ENCODE results near the gene ARHGAP31. TPM values are rescaled to one million over a fixed set of nuclear protein-coding genes. Genes with fewer than 3 reads are reported as not detected.
"Not testable (repeated sequence)": the region's sequence is repeated elsewhere in the genome, so short reads cannot be mapped to it uniquely, and the experiment has no call there.

The ARHGAP31 gene
- total and polyA plus RNA-seq, 7 donors, result 1.9 to 13.2 (median 5.3) TPM

DNA sequence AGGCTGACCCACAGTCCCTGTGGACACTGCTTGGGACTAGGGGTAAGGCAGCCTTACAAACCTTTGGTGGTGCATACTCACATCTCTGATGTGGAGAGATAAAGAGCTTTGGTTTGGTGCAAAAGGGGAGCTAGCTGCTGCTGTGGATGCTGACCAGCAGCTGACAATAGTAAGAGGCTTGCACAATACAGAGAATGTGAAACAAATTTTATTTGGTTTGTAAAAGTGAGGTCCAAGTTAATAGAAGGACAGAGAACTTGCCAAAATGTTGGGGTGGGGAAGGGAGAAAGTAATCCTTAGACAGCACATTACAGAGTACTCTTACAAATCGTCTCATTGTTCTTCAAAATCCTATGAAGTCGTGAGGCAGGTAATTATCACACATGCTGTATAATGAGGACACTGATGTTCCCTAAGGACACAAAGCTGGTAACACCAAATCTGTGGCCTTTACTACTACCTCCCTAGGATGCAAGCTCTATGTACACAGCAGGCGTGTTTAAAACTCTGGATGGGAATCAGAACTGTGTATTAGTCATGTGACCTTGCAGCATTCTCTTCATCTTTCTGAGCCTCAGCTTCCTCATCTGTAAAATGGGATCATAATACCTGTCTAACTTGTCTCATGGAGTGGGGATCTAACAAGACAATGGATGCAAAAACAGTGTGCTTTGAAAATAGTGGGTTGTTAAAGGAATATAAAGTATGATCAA lies 21.6 kb downstream of the ARHGAP31 start:
- Histone ChIP-seq H3K27ac (no peak overlapping the region), H3K4me1 (no peaks in the 10 kb centered on the region)
- no peak for TF ChIP-seq CTCF (IDR thresholded peaks at IDR 0.05)

DNA sequence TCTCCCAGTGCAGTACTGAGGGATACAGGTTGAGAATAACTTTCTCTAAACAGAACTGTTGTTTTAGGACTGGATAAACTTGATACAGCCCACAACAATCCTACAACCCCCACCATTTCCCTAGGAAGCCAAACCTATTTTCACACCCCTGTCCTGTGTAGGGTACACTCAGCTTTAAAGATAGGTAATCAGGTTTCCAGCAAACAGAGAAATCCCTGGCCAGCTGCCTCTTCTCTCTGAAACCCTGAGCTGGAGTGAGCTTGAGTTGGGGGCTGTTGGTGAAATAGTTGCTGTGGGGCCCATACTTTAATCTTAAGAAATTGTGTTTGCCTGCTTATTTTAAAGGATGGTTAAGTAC lies 22.1 kb downstream of the ARHGAP31 start:
- no peak for ATAC-seq
- no peaks in the 10 kb centered on the region for H3K36me3 ChIP-seq (ENCODE audit: insufficient read depth in 1 of 2, low read depth in 1 of 2)
- no peaks in the 10 kb centered on the region for H3K4me1 ChIP-seq
- no peak overlapping the region for H3K4me3 ChIP-seq
- TF ChIP-seq CTCF (IDR thresholded peaks at IDR 0.05), result no peak
- H3K27me3 ChIP-seq (ENCODE audit: insufficient read depth in 3 of 3, low read length in 2 of 3), result no peaks in the 10 kb centered on the region
- no peak for DNase-seq
- no peaks in the 10 kb centered on the region for H3K9me3 ChIP-seq
- no peak overlapping the region for H3K27ac ChIP-seq
- intact Hi-C loops (cut with DNase I), result no loop called here

More for the DNA sequence above, 21.6 kb downstream of the ARHGAP31 start:
- no peak overlapping the region for H3K4me3 ChIP-seq
- ATAC-seq (no peak), DNase-seq (no peak)
- H3K36me3 ChIP-seq (ENCODE audit: insufficient read depth in 1 of 2, low read depth in 1 of 2), result no peaks in the 10 kb centered on the region
- intact Hi-C loops (cut with DNase I), result no loop called here
- 55 to 69% (median 63%) methylated on average over 3 of the region's 3 CpGs for WGBS, 3 donors
- no peaks in the 10 kb centered on the region for H3K27me3 ChIP-seq (ENCODE audit: insufficient read depth in 3 of 3, low read length in 2 of 3)
- H3K9me3 ChIP-seq, result no peaks in the 10 kb centered on the region

DNA sequence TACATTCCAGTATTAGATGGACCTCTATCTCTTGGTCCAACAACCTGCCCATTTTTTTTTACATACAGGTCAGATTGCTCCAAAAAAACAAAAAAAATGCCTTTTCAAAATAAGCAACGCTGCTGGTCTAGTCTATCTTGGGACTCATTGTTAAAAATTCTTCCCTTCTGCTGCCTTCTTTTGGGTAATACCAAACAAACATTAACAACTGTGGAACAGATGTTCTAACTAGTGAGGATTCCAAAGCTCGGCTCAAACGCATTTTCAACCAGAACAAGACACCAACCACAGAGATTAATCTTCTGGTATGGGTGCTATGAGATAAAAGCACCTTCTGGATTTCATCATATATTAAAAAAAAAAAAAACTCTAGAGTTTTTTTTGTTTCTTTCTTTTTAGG lies 24.7 kb downstream of the ARHGAP31 start:
- no peak for TF ChIP-seq CTCF (IDR thresholded peaks at IDR 0.05)
- no peak overlapping the region for H3K4me3 ChIP-seq
- H3K27ac ChIP-seq, result no peak overlapping the region
- no peaks in the 10 kb centered on the region for H3K27me3 ChIP-seq (ENCODE audit: insufficient read depth in 3 of 3, low read length in 2 of 3)
- no peaks in the 10 kb centered on the region for H3K9me3 ChIP-seq
- H3K36me3 ChIP-seq (ENCODE audit: insufficient read depth in 1 of 2, low read depth in 1 of 2), result no peaks in the 10 kb centered on the region
- 24 to 36% (median 27%) methylated on average over 3 of the region's 3 CpGs for whole genome bisulfite sequencing, 3 donors
- no peak for ATAC-seq
- peaks cover 9% of the 10 kb centered on the region for H3K4me1 ChIP-seq
- intact Hi-C loops (cut with DNase I), result no loop called here
- no peak for DNase-seq

GRCh38 chr3:119319311-119319710 lies 25.1 kb downstream of the ARHGAP31 start:
- Histone ChIP-seq H3K4me1 (peaks cover 9% of the 10 kb centered on the region), H3K4me3 (no peak overlapping the region), H3K9me3 (no peaks in the 10 kb centered on the region), H3K27ac (no peak overlapping the region), H3K36me3 (ENCODE audit: insufficient read depth in 1 of 2, low read depth in 1 of 2) (no peaks in the 10 kb centered on the region), H3K27me3 (ENCODE audit: insufficient read depth in 3 of 3, low read length in 2 of 3) (no peaks in the 10 kb centered on the region)
- ATAC-seq (no peak), DNase-seq (no peak)
- no peak for TF ChIP-seq CTCF (IDR thresholded peaks at IDR 0.05)
- WGBS, 3 donors, result 75 to 78% (median 77%) methylated on average over 4 of the region's 4 CpGs
- intact Hi-C loops (cut with DNase I), result no loop called here

GRCh38 chr3:119320785-119321184 lies 26.6 kb downstream of the ARHGAP31 start:
- H3K4me3 ChIP-seq; ATAC-seq; H3K4me1 ChIP-seq; H3K27ac ChIP-seq; H3K27me3 ChIP-seq (ENCODE audit: insufficient read depth in 3 of 3, low read length in 2 of 3); H3K36me3 ChIP-seq (ENCODE audit: insufficient read depth in 1 of 2, low read depth in 1 of 2); DNase-seq; intact Hi-C loops (cut with DNase I); H3K9me3 ChIP-seq: not testable (repeated sequence)
- WGBS, 3 donors, result 75% methylated on average over 5 of the region's 5 CpGs
